B cell (primary cell): ENCODE data around the gene FLT1. TPM values are rescaled to one million over a fixed set of nuclear protein-coding genes. Genes with fewer than 3 reads are reported as not detected.

Source experiments
- ATAC-seq: fragments of 200-7000 bp; cut with Tn5 transposase; one replicate; pipeline ENCODE4 v1.10.0; 2021; ENCODE audit warnings: low read depth, mild to moderate bottlenecking, moderate number of reproducible peaks, moderate library complexity
- CTCF ChIA-PET: fragments of 350-600 bp; sonication (Branson Sonifier 250); formaldehyde crosslinking; loops from one replicate; lab custom pipeline; 2021; ENCODE audit warnings: antibody characterized with exemption, inconsistent platforms; lab: Charles Lee
- POLR2A ChIA-PET: fragments of 350-600 bp; sonication (Branson Sonifier 250); formaldehyde crosslinking; loops from one replicate; lab custom pipeline; 2021; ENCODE audit warnings: antibody characterized with exemption; lab: Charles Lee
- DNase-seq: peaks from one replicate; pipeline ENCODE4 v3.0.0; 2013
- H2AFZ ChIP-seq: 2 replicates; pipeline ENCODE4 v1.6.1; 2012; ENCODE audit warnings: mild to moderate bottlenecking, low read depth, low read length; ENCODE audit not compliant: insufficient read depth, poor library complexity, severe bottlenecking
- H3K27ac ChIP-seq, 2 donors: 1 replicate in 1 of 2; 2 replicates in 1 of 2; pipeline ENCODE4 v1.5.1; 2012 to 2013; ENCODE audit warnings: low read length in 2 of 2, mild to moderate bottlenecking in 2 of 2, moderate library complexity in 1 of 2
- H3K27me3 ChIP-seq, 4 experiments: fragments of 200-600 bp in 1 of 4; sonication (generic) in 1 of 4; replicated peaks in 1 of 4; 1 replicate in 2 of 4; 2 replicates in 2 of 4; pipeline versions ENCODE4 v1.6.1 to v1.7.0; 2013 to 2016; ENCODE audit warnings: low read length in 3 of 4, mild to moderate bottlenecking in 2 of 4, mixed read lengths in 1 of 4, moderate library complexity in 1 of 4; ENCODE audit not compliant: insufficient read depth in 4 of 4, control insufficient read depth in 3 of 4; ENCODE audit errors: control extremely low read depth in 1 of 4
- H3K36me3 ChIP-seq, 2 experiments: replicated peaks in 1 of 2; 1 replicate in 1 of 2; 2 replicates in 1 of 2; pipeline versions ENCODE4 v1.6.1 to v1.7.1; 2013; ENCODE audit warnings: low read length in 1 of 2; ENCODE audit not compliant: insufficient read depth in 2 of 2, control insufficient read depth in 1 of 2; ENCODE audit errors: control extremely low read depth in 1 of 2, extremely low read depth in 1 of 2
- H3K4me1 ChIP-seq, 2 donors: fragments of 200-600 bp in 1 of 2; sonication (generic) in 1 of 2; 1 replicate in 1 of 2; 2 replicates in 1 of 2; pipeline versions ENCODE4 v1.5.1 to v1.6.1; 2013 to 2017; ENCODE audit warnings: low read length in 2 of 2; ENCODE audit not compliant: control insufficient read depth in 2 of 2, insufficient read depth in 2 of 2
- H3K4me2 ChIP-seq: replicated peaks from 2 replicates; pipeline ENCODE3; 2012; ENCODE audit warnings: mild to moderate bottlenecking, low read depth, low read length; ENCODE audit not compliant: poor library complexity, severe bottlenecking
- H3K4me3 ChIP-seq, 5 experiments: fragments of 200-600 bp in 1 of 5; sonication (generic) in 1 of 5; 1 replicate in 3 of 5; 2 replicates in 2 of 5; pipeline versions ENCODE4 v1.5.1 to v1.7.0; 2011 to 2016; ENCODE audit warnings: low read length in 4 of 5, mild to moderate bottlenecking in 4 of 5, low read depth in 2 of 5, control low read depth in 1 of 5, moderate library complexity in 1 of 5; ENCODE audit not compliant: insufficient read depth in 1 of 5; ENCODE audit errors: control extremely low read depth in 1 of 5, extremely low read depth in 1 of 5
- H3K79me2 ChIP-seq: fragments of 200-600 bp; sonication (generic); one replicate; pipeline ENCODE4 v1.6.0; 2016; ENCODE audit warnings: low read length; ENCODE audit not compliant: control insufficient read depth, insufficient read depth
- H3K9ac ChIP-seq: fragments of 200-600 bp; sonication (generic); 2 replicates; pipeline ENCODE4 v1.6.1; 2017; ENCODE audit warnings: mild to moderate bottlenecking, low read length, moderate library complexity
- H3K9me3 ChIP-seq, 3 donors: one replicate each; pipeline versions ENCODE4 v1.6.1 to v1.7.1; 2013; ENCODE audit warnings: low read length in 2 of 3; ENCODE audit not compliant: control insufficient read depth in 2 of 3, insufficient read depth in 1 of 3; ENCODE audit errors: control extremely low read depth in 1 of 3
- H4K20me1 ChIP-seq: 2 replicates; pipeline ENCODE4 v1.6.0; 2012; ENCODE audit warnings: mild to moderate bottlenecking, low read length; ENCODE audit not compliant: insufficient read depth, control insufficient read depth, poor library complexity, severe bottlenecking
- H3K27ac Mint-ChIP-seq: one replicate; pipeline ENCODE4 v1.8.0; 2021; ENCODE audit warnings: mixed read lengths
- H3K27me3 Mint-ChIP-seq: one replicate; pipeline ENCODE4 v1.8.0; 2021; ENCODE audit warnings: mixed read lengths
- H3K4me1 Mint-ChIP-seq: one replicate; pipeline ENCODE4 v1.8.0; 2021; ENCODE audit warnings: mixed read lengths
- H3K4me3 Mint-ChIP-seq: one replicate; pipeline ENCODE4 v1.8.0; 2021; ENCODE audit warnings: mixed read lengths
- H3K9me3 Mint-ChIP-seq: one replicate; pipeline ENCODE4 v1.8.0; 2022; ENCODE audit warnings: mixed read lengths; ENCODE audit not compliant: insufficient read depth
- EZH2 ChIP-seq: IDR thresholded peaks from 2 replicates; pipeline ENCODE4 v1.6.1; 2012; ENCODE audit warnings: borderline replicate concordance, low read depth, mild to moderate bottlenecking, moderate library complexity, low read length; ENCODE audit not compliant: insufficient read depth, poor library complexity, severe bottlenecking
- WGBS: methylation state at CpG from one replicate; pipeline ENCODE4 v1.1.5; 2013; ENCODE audit warnings: missing lambda C conversion rate; ENCODE audit not compliant: insufficient coverage; 5-methylcytosine and 5-hydroxymethylcytosine counted together
- intact Hi-C: fragments of 100-400 bp; cut with micrococcal nuclease; formaldehyde crosslinking; loops from one replicate; pipeline ENCODE4 v1.10.0; 2022
- polyA plus RNA-seq: library from polyadenylated mRNA; depleted of rRNA; stranded (reverse); fragments of >200 nt; gene quantifications from 2 replicates; pipeline ENCODE4 v1.2.3, GENCODE V29; 2012
- total RNA-seq, 2 donors: library from RNA; stranded (reverse); fragments of 120-200 nt in 1 of 2; gene quantifications; 1 replicate in 1 of 2; 2 replicates in 1 of 2; pipeline versions ENCODE4 v1.2.3 to v1.2.4, GENCODE V29; 2013 to 2022
- TF ChIP-seq, protein P1 (sequence below): fragments of 200-600 bp; IDR thresholded peaks from one replicate; pipeline ENCODE4 v1.8.0; 2022; ENCODE audit warnings: antibody characterized with exemption, mild to moderate bottlenecking

FLT1 gene
- total and polyA plus RNA-seq, 2 donors (not counting 1 experiment from before 2014, with no cell fraction given): 1.1 to 1.2 TPM

DNA sequence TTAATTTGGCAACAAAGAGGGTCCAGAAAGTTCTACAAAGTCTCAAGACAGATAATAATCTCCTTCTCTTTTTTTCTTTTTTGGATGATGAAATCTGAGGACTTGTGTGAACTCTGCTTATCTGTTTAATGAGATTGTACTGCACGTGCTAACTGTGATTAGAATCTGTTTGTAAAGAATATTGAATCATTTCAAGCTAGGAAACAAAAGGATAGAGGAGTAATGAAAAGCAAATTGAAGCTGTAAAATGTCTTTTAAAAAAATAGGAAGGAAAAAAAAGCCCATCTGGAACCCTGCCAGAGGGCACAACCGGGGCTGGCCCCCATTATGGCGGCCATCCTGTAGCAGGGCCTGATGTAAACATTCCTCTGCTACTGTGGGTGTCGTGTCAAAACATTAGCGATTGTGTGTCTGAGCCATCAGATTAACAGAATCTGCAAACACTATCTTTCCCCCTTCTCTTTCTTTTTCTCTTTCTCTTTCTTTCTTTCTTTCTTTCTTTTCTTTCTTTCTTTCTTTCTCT, 83.0 kb downstream of the FLT1 start:
- intact Hi-C loops: no loop called here
- Histone ChIP-seq H3K9ac (no peak overlapping the region), H3K27me3 (no peaks in the 10 kb centered on the region), H3K36me3 (no peaks in the 10 kb centered on the region), H3K27ac (no peak overlapping the region), H3K9me3 (no peaks in the 10 kb centered on the region), H3K4me2 (no peak overlapping the region), H3K79me2 (no peaks in the 10 kb centered on the region), H2AFZ (no peak overlapping the region), H4K20me1 (no peaks in the 10 kb centered on the region), H3K4me3 (no peak overlapping the region), H3K4me1 (peaks cover 24 to 26% of the 10 kb centered on the region in 2 donors)
- DNase-seq (no peak), ATAC-seq (no peak)
- CTCF ChIA-PET: no interaction called here
- Mint-ChIP-seq H3K9me3 (no peaks in the 10 kb centered on the region), H3K27ac (no peak overlapping the region), H3K4me1 (peaks cover 38% of the 10 kb centered on the region), H3K27me3 (peaks cover 9% of the 10 kb centered on the region), H3K4me3 (no peak overlapping the region)
- no peak for TF ChIP-seq EZH2
- TF ChIP-seq, protein P1, sequence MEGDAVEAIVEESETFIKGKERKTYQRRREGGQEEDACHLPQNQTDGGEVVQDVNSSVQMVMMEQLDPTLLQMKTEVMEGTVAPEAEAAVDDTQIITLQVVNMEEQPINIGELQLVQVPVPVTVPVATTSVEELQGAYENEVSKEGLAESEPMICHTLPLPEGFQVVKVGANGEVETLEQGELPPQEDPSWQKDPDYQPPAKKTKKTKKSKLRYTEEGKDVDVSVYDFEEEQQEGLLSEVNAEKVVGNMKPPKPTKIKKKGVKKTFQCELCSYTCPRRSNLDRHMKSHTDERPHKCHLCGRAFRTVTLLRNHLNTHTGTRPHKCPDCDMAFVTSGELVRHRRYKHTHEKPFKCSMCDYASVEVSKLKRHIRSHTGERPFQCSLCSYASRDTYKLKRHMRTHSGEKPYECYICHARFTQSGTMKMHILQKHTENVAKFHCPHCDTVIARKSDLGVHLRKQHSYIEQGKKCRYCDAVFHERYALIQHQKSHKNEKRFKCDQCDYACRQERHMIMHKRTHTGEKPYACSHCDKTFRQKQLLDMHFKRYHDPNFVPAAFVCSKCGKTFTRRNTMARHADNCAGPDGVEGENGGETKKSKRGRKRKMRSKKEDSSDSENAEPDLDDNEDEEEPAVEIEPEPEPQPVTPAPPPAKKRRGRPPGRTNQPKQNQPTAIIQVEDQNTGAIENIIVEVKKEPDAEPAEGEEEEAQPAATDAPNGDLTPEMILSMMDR: no peak
- 36% methylated on average over 3 of the region's 5 CpGs for WGBS
- POLR2A ChIA-PET: no interaction called here

DNA sequence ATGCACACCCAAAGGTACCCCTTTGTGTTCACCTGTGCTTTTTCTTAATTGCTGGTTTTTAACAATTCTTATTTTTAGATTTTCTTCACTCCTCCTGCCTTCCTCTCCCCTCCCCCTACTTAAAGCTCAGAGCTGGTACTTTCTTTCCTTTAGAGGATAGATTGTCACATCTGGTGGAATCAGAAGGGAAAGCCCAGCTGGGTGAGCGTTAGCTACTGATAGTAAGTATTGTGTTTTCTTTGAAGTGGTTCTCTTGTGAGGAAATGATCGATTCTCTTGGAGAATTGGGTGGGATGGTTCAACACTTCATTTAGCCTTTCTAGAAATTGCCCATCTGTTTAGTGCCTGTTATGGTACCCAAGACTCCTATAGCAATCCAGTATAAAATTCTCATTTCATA, 84.8 kb downstream of the FLT1 start:
- Mint-ChIP-seq H3K4me3 (no peak overlapping the region), H3K27ac (no peak overlapping the region), H3K27me3 (peaks cover 9% of the 10 kb centered on the region), H3K4me1 (peaks cover 31% of the 10 kb centered on the region), H3K9me3 (no peaks in the 10 kb centered on the region)
- Histone ChIP-seq H3K27me3 (no peaks in the 10 kb centered on the region), H3K79me2 (no peaks in the 10 kb centered on the region), H3K9ac (no peak overlapping the region), H3K36me3 (peaks cover 0 to 2% of the 10 kb centered on the region in 2 experiments), H3K4me3 (no peak overlapping the region), H2AFZ (peak overlapping the region; percentile 14), H3K9me3 (no peaks in the 10 kb centered on the region), H4K20me1 (no peaks in the 10 kb centered on the region), H3K27ac (no peak overlapping the region), H3K4me1 (peaks cover 21 to 22% of the 10 kb centered on the region in 2 donors), H3K4me2 (no peak overlapping the region)
- ATAC-seq (no peak), DNase-seq (no peak)
- intact Hi-C loops: no loop called here
- TF ChIP-seq, protein P1: no peak
- TF ChIP-seq EZH2: no peak
- CTCF ChIA-PET: no interaction called here
- POLR2A ChIA-PET: no interaction called here
- WGBS: 0% methylated on average over 1 of the region's 2 CpGs
